ENCODE measurements around the gene MLLT6. TPM values are rescaled to one million over a fixed set of nuclear protein-coding genes. Genes with fewer than 3 reads are reported as not detected.

MLLT6 gene
- total RNA-seq, 4 donors from 2014 or later, result 30.6 to 79.7 (median 35.1) TPM

DNA sequence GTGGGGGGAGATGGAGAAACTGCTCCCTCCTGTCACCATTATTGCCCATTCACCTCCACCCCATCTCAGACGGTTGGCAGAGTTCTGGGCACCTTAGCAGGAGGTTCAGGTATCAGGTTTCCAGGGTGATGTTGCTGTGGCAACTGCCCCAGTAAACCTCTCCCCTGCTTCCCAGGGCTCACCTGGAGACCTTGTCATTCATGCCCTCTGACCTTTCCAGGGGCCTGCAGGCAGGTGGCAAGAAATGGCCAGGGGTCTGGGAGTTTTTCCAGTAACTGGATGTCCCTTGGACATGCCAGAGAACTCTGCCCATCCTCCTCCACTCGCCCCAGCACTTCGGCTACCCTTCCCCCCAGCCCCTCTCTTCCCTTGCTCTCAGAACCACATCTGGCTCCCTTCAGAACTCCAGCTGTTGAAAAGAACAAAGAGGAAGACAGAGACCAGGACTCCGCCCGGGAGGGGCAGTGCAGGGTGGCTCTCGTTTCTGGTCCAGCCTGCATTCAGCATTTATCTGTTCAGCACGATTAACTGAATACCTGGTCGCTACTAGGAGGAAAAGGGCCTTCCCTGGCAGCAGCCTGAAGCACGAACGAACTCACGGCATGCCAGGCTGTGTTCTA is 8.5 kb downstream of the MLLT6 start:
- TF ChIP-seq, protein P1, sequence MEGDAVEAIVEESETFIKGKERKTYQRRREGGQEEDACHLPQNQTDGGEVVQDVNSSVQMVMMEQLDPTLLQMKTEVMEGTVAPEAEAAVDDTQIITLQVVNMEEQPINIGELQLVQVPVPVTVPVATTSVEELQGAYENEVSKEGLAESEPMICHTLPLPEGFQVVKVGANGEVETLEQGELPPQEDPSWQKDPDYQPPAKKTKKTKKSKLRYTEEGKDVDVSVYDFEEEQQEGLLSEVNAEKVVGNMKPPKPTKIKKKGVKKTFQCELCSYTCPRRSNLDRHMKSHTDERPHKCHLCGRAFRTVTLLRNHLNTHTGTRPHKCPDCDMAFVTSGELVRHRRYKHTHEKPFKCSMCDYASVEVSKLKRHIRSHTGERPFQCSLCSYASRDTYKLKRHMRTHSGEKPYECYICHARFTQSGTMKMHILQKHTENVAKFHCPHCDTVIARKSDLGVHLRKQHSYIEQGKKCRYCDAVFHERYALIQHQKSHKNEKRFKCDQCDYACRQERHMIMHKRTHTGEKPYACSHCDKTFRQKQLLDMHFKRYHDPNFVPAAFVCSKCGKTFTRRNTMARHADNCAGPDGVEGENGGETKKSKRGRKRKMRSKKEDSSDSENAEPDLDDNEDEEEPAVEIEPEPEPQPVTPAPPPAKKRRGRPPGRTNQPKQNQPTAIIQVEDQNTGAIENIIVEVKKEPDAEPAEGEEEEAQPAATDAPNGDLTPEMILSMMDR (IDR thresholded peaks at IDR 0.05), result no peak
- no peak for TF ChIP-seq POLR2A (IDR thresholded peaks at IDR 0.05)
- no peak for DNase-seq
- intact Hi-C loops (cut with DNase I), result no loop called here
- 63 to 75% methylated on average over 10 to 11 of the region's 11 CpGs for WGBS, 2 donors
- Histone ChIP-seq H3K27ac (no peak overlapping the region), H3K4me1 (peaks cover 0 to 32% (median 0%) of the 10 kb centered on the region in 3 donors), H3K36me3 (peaks cover 32 to 100% (median 40%) of the 10 kb centered on the region in 3 donors), H3K27me3 (no peaks in the 10 kb centered on the region), H3K9me3 (no peaks in the 10 kb centered on the region), H3K4me3 (no peak overlapping the region)

DNA sequence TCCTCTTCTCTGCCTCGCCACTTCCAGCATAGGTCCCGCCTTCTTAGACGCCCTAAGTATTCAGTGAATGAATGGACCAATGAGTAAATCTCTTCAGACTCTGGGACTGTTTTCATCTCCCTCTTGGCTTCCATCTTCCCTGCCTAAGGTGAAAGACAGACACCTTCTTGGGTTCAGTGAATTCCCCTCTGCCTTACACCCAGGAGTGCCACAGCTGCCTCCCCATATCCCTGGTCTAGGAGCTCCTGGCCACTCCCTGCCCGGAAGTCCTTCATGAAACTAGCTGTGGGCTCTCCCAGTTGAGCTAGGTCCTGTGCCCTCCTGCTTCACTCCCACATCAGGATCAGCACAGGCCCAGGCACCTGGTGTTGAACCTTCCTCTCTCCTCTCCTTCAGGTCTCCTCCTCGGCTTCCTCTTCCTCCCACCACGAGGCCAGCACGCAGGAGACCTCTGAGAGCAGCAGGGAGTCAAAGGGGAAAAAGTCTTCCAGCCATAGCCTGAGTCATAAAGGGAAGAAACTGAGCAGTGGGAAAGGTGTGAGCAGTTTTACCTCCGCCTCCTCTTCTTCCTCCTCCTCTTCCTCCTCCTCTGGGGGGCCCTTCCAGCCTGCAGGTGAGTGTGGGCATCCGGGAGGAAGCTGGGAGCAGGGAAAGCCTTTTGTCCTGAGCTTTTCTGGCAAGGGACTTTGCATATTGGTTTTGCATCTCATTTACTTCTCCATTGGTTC is 10.3 kb downstream of the MLLT6 start:
- no peak for DNase-seq
- TF ChIP-seq, protein P1 (IDR thresholded peaks at IDR 0.05), result no peak
- no peak for TF ChIP-seq POLR2A (IDR thresholded peaks at IDR 0.05)
- no peak overlapping the region for H3K4me3 ChIP-seq
- intact Hi-C loops (cut with DNase I), result no loop called here
- H3K27ac ChIP-seq, result no peak overlapping the region
- peaks cover 40 to 100% (median 46%) of the 10 kb centered on the region in 3 donors for H3K36me3 ChIP-seq
- H3K9me3 ChIP-seq, result no peaks in the 10 kb centered on the region
- H3K27me3 ChIP-seq, result no peaks in the 10 kb centered on the region
- WGBS, 2 donors, result 74 to 87% methylated on average over 6 to 8 of the region's 9 CpGs
- peaks cover 0 to 25% (median 0%) of the 10 kb centered on the region in 3 donors for H3K4me1 ChIP-seq

DNA sequence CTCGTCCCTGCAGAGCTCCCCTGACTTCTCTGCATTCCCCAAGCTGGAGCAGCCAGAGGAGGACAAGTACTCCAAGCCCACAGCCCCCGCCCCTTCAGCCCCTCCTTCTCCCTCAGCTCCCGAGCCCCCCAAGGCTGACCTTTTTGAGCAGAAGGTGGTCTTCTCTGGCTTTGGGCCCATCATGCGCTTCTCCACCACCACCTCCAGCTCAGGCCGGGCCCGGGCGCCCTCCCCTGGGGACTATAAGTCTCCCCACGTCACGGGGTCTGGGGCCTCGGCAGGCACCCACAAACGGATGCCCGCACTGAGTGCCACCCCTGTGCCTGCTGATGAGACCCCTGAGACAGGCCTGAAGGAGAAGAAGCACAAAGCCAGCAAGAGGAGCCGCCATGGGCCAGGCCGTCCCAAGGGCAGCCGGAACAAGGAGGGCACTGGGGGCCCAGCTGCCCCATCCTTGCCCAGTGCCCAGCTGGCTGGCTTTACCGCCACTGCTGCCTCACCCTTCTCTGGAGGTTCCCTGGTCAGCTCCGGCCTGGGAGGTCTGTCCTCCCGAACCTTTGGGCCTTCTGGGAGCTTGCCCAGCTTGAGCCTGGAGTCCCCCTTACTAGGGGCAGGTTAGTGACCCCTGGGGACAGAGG is 11.4 kb downstream of the MLLT6 start:
- Histone ChIP-seq H3K36me3 (peaks cover 45 to 100% (median 47%) of the 10 kb centered on the region in 3 donors), H3K4me1 (peaks cover 0 to 24% (median 0%) of the 10 kb centered on the region in 3 donors), H3K4me3 (no peak overlapping the region), H3K27ac (no peak overlapping the region), H3K27me3 (no peaks in the 10 kb centered on the region), H3K9me3 (no peaks in the 10 kb centered on the region)
- DNase-seq, result no peak
- intact Hi-C loops (cut with DNase I), result no loop called here
- 33 to 95% methylated on average over 1 to 4 of the region's 18 CpGs for WGBS, 2 donors
- no peak for TF ChIP-seq POLR2A (IDR thresholded peaks at IDR 0.05)

DNA sequence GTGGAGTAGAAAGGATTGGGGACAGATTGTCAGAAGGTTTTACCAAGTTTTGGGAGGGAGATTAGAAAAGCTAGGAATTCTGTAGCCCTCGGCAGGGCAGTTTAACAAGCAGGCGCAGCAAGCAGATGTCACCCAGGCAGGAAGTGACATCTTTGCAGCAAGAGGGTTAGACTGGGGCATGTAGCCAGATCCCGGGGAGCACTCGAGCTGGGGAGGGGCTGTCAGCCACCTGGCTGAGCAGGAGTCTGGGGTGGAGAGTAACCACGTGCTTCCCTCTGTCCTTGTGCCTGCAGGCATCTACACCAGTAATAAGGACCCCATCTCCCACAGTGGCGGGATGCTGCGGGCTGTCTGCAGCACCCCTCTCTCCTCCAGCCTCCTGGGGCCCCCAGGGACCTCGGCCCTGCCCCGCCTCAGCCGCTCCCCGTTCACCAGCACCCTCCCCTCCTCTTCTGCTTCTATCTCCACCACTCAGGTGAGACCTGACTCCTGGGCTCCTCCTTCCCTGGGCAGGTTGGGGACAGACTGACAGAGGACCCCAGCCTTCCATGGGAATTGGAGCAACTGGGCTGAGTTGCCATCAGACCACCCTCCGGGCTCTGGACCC is 12.2 kb downstream of the MLLT6 start:
- whole genome bisulfite sequencing, 2 donors, result 72 to 77% methylated on average over 6 to 7 of the region's 12 CpGs
- peaks cover 0 to 24% (median 0%) of the 10 kb centered on the region in 3 donors for H3K4me1 ChIP-seq
- peaks cover 44 to 100% (median 48%) of the 10 kb centered on the region in 3 donors for H3K36me3 ChIP-seq
- DNase-seq, result no peak
- TF ChIP-seq, protein P1 (IDR thresholded peaks at IDR 0.05), result no peak
- TF ChIP-seq POLR2A (IDR thresholded peaks at IDR 0.05), result no peak
- H3K9me3 ChIP-seq, result no peaks in the 10 kb centered on the region
- no peaks in the 10 kb centered on the region for H3K27me3 ChIP-seq
- H3K4me3 ChIP-seq, result no peak overlapping the region
- intact Hi-C loops (cut with DNase I), result no loop called here
- peak overlapping the region in 1 of 4 donors; percentile 60 for H3K27ac ChIP-seq

DNA sequence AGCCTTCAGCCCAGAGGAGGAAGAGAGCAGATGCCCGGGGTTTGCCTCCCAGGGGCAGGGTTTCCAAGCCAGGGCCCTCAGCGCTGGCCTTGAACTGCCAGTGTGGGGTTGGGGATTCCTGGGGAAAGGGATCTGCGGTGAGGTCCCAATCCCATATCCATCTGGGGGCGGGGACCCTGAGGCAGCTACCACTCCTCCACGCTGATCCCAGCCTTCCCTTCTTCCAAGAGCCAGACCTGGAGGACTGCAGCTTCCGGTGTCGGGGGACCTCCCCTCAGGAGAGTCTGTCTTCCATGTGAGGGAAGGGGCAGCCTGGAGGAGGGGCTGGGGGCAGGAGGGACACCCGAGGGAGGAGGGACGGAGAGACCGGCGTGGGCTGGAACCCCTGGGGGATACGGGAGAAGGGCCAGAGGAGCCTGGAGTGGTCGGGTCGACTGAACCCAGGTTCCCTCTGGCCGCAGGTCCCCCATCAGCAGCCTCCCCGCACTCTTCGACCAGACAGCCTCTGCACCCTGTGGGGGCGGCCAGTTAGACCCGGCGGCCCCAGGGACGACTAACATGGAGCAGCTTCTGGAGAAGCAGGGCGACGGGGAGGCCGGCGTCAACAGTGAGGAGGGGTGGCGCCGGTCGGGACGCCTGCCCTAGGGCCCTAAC is 14.3 kb downstream of the MLLT6 start:
- TF ChIP-seq POLR2A (IDR thresholded peaks at IDR 0.05), result no peak
- TF ChIP-seq, protein P1 (IDR thresholded peaks at IDR 0.05), result no peak

More for the DNA sequence above, 14.3 kb downstream of the MLLT6 start:
- intact Hi-C loops (cut with DNase I), result no loop called here
- 88 to 90% methylated on average over 4 to 12 of the region's 29 CpGs for WGBS, 2 donors
- H3K27me3 ChIP-seq, result no peaks in the 10 kb centered on the region
- H3K27ac ChIP-seq, result peak overlapping the region in 2 of 4 donors; percentile 22 to 60
- H3K4me3 ChIP-seq, result no peak overlapping the region
- peaks cover 36 to 100% (median 45%) of the 10 kb centered on the region in 3 donors for H3K36me3 ChIP-seq
- H3K9me3 ChIP-seq, result no peaks in the 10 kb centered on the region
- peaks cover 0 to 31% (median 0%) of the 10 kb centered on the region in 3 donors for H3K4me1 ChIP-seq
- DNase-seq, result no peak
